Suprapubic skin (tissue), 4 donors: ENCODE data around the gene TDRD3. TPM values are rescaled to one million over a fixed set of nuclear protein-coding genes. Genes with fewer than 3 reads are reported as not detected.

ENCODE experiments used
- DNase-seq, 2 donors: peaks; one replicate each; pipeline ENCODE4 v3.0.0-alpha.2; 2019; ENCODE audit warnings: low spot score in 2 of 2
- H3K27ac ChIP-seq: fragments of 200-600 bp; sonication (generic); one replicate; pipeline ENCODE4 v1.5.1; 2019
- H3K27me3 ChIP-seq: fragments of 200-600 bp; sonication (generic); one replicate; pipeline ENCODE4 v1.5.1; 2019
- H3K36me3 ChIP-seq: fragments of 200-600 bp; sonication (generic); one replicate; pipeline ENCODE4 v1.5.1; 2019
- H3K4me1 ChIP-seq: fragments of 200-600 bp; sonication (generic); one replicate; pipeline ENCODE4 v1.5.1; 2019
- H3K4me3 ChIP-seq: fragments of 200-600 bp; sonication (generic); one replicate; pipeline ENCODE4 v1.5.1; 2019; ENCODE audit warnings: mild to moderate bottlenecking
- H3K9me3 ChIP-seq: fragments of 200-600 bp; sonication (generic); one replicate; pipeline ENCODE4 v1.5.1; 2019
- EP300 ChIP-seq: sonication (generic); formaldehyde crosslinking; IDR thresholded peaks from one replicate; pipeline ENCODE4 v1.6.1; 2017; ENCODE audit warnings: antibody characterized with exemption
- POLR2A ChIP-seq, 2 donors: fragments of 450-650 bp; IDR thresholded peaks; one replicate each; pipeline ENCODE4 v1.6.1; 2017; ENCODE audit warnings: antibody characterized with exemption in 2 of 2, mild to moderate bottlenecking in 2 of 2, moderate library complexity in 2 of 2
- POLR2AphosphoS5 ChIP-seq, 3 donors: sonication (generic); formaldehyde crosslinking; IDR thresholded peaks; one replicate each; pipeline ENCODE4 v1.6.1; 2017; ENCODE audit warnings: antibody characterized with exemption in 3 of 3
- WGBS: methylation state at CpG from one replicate; pipeline ENCODE4 v1.1.5; 2018; 5-methylcytosine and 5-hydroxymethylcytosine counted together
- total RNA-seq, 4 donors: library from RNA; depleted of rRNA; stranded (reverse); fragments of >200 nt; gene quantifications; one replicate each; pipeline ENCODE4 v1.1.0, GENCODE V29; 2016
- TF ChIP-seq, protein P1 (sequence below), 2 donors: fragments of 200-600 bp in 1 of 2; fragments of 450-650 bp in 1 of 2; sonication (generic) in 1 of 2; IDR thresholded peaks; one replicate each; pipeline ENCODE4 v1.5.1; 2016 to 2019; ENCODE audit warnings: antibody characterized with exemption in 2 of 2, mild to moderate bottlenecking in 1 of 2, moderate library complexity in 1 of 2

The TDRD3 gene
- total RNA-seq, 4 donors from 2014 or later: 17.6 to 42.6 (median 21.7) TPM

DNA sequence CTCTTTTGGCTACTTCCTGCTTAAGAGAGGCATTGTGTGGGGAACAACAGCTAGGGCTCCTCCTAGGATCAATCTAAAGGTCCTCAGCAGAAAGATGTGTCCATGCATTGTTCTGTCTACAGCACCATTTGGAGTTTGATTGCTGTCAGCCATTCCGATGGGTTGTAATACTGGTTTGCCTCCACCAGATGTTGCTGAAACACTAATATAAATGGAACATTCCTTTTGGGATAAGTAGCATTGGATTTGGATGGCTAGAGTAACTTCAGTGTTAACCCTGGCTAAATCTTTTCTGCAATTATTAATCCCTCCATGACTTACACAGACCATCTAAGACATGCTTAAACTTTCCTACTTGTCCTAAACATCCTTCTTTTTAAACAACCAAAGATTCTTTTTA lies 104.2 kb downstream of the TDRD3 start:
- TF ChIP-seq POLR2A (IDR thresholded peaks at IDR 0.05) (no peak), EP300 (no peak), POLR2AphosphoS5 (IDR thresholded peaks at IDR 0.05) (no peak)
- TF ChIP-seq, protein P1, sequence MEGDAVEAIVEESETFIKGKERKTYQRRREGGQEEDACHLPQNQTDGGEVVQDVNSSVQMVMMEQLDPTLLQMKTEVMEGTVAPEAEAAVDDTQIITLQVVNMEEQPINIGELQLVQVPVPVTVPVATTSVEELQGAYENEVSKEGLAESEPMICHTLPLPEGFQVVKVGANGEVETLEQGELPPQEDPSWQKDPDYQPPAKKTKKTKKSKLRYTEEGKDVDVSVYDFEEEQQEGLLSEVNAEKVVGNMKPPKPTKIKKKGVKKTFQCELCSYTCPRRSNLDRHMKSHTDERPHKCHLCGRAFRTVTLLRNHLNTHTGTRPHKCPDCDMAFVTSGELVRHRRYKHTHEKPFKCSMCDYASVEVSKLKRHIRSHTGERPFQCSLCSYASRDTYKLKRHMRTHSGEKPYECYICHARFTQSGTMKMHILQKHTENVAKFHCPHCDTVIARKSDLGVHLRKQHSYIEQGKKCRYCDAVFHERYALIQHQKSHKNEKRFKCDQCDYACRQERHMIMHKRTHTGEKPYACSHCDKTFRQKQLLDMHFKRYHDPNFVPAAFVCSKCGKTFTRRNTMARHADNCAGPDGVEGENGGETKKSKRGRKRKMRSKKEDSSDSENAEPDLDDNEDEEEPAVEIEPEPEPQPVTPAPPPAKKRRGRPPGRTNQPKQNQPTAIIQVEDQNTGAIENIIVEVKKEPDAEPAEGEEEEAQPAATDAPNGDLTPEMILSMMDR (IDR thresholded peaks at IDR 0.05): no peak
- Histone ChIP-seq H3K9me3 (peaks cover 11% of the 10 kb centered on the region), H3K4me1 (no peaks in the 10 kb centered on the region), H3K27ac (no peak overlapping the region), H3K36me3 (peaks cover 57% of the 10 kb centered on the region), H3K4me3 (no peak overlapping the region), H3K27me3 (no peaks in the 10 kb centered on the region)
- 100% methylated on average over 1 of the region's 1 CpG for WGBS
- no peak for DNase-seq

DNA sequence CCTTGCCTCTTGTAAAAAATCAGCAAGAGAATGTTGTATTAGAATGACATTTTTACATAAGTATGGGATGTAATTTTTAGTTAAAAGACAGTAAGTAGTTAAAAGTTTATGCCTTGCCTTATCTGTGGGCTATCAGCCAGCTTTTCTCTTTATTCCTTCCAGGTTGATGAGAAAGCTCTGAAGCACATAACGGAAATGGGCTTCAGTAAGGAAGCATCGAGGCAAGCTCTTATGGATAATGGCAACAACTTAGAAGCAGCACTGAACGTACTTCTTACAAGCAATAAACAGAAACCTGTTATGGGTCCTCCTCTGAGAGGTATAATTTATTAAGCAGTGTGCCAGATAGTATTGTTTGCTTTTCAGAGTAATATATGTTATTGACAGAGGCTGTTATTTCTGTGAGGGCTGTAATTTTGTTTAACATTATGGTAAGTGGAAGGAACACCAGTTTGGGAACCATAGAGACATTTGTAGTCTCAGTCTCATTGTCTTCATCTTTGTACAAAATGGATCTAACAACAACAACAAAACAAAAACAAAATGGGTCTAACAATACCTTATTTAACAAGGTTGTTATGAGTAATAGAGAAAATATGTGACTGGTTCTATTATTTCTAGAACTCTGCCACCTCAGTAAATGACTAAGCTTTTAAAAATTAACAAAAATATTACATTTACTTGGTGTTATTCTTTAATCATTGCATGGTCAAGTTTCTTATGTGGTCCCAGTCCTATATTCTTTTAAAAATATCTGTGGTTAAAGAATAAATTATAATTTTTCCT lies 112.8 kb downstream of the TDRD3 start:
- TF ChIP-seq, protein P1 (IDR thresholded peaks at IDR 0.05): no peak
- no peak for TF ChIP-seq EP300
- TF ChIP-seq POLR2AphosphoS5 (IDR thresholded peaks at IDR 0.05): no peak
- TF ChIP-seq POLR2A (IDR thresholded peaks at IDR 0.05): no peak
- Histone ChIP-seq H3K27me3 (no peaks in the 10 kb centered on the region), H3K27ac (no peak overlapping the region), H3K4me1 (no peaks in the 10 kb centered on the region), H3K36me3 (peaks cover 30% of the 10 kb centered on the region), H3K4me3 (no peak overlapping the region), H3K9me3 (no peaks in the 10 kb centered on the region)
- WGBS: 51% methylated on average over 3 of the region's 3 CpGs
- DNase-seq: no peak

DNA sequence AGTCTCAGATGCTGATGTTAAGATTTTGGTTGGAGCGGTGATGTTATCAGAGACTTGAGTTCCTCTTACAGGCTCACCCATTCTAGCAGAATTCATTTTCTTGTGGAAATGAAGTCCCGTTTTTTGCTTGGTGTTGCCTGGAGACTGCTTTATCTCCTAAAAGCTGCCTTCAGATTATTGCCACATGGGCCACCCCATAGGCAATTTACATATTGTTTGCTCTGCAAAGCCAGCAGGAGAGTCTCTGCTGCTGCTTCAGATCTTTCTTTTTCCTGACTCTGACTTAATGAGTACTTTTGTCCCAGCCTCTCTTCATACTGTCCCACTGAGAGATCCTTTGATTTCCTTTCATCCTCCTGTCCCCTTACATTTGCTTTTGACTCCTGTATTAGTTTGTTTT lies 114.6 kb downstream of the TDRD3 start:
- peaks cover 28% of the 10 kb centered on the region for H3K36me3 ChIP-seq
- WGBS: 78% methylated on average over 2 of the region's 2 CpGs

DNA sequence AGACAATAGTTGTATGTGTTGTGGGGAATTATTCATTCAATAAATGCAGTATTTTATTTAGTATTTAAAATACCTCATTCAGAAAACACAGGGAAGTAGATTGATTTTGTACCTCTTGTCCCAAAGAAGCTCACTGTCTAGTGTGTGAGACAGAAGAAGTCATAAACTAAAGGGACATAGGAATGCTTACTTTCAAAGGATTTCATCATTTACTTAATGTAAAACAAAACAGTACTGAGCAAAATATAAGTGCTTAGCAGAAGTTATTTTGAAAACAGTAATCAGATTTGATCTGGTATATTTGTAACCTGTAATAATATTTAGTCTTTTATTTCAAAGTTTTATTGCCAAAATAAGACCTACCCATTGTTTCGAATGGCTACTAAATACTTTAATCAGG lies 117.9 kb downstream of the TDRD3 start:
- 93% methylated on average over 1 of the region's 1 CpG for WGBS
- H3K27ac ChIP-seq: no peak overlapping the region
- H3K4me1 ChIP-seq: no peaks in the 10 kb centered on the region
- H3K36me3 ChIP-seq: peaks cover 38% of the 10 kb centered on the region
- no peaks in the 10 kb centered on the region for H3K27me3 ChIP-seq
- TF ChIP-seq, protein P1 (IDR thresholded peaks at IDR 0.05): no peak
- TF ChIP-seq POLR2AphosphoS5 (IDR thresholded peaks at IDR 0.05) (no peak), EP300 (no peak), POLR2A (IDR thresholded peaks at IDR 0.05) (no peak)
- DNase-seq: no peak
- no peak overlapping the region for H3K4me3 ChIP-seq
- no peaks in the 10 kb centered on the region for H3K9me3 ChIP-seq

More for the DNA sequence above, 114.6 kb downstream of the TDRD3 start:
- no peak for DNase-seq
- Histone ChIP-seq H3K4me1 (no peaks in the 10 kb centered on the region), H3K27ac (no peak overlapping the region), H3K27me3 (no peaks in the 10 kb centered on the region), H3K4me3 (no peak overlapping the region), H3K9me3 (no peaks in the 10 kb centered on the region)
- TF ChIP-seq, protein P1 (IDR thresholded peaks at IDR 0.05): no peak
- no peak for TF ChIP-seq POLR2AphosphoS5 (IDR thresholded peaks at IDR 0.05)
- no peak for TF ChIP-seq POLR2A (IDR thresholded peaks at IDR 0.05)
- no peak for TF ChIP-seq EP300

DNA sequence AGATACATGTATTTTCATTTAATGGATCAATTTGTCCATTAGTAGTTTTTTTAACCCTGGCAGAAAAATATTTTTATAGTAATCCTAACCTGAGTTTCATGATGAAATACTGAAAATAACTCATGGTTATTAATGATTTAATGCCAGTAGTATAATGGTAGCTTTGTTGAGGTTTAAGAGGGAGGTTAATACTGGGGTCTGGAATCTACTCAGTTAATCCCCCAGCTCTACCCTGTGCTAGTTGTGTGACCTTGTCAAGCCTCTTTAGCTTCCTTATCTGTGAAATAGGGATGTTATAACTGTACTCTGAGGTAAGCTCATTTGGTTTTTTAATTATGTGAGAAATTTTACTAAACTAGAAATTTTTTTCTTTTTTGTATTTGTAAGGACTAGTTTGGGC lies 122.5 kb downstream of the TDRD3 start:
- DNase-seq: no peak
- Histone ChIP-seq H3K36me3 (peaks cover 20% of the 10 kb centered on the region), H3K27me3 (no peaks in the 10 kb centered on the region), H3K4me3 (no peak overlapping the region), H3K4me1 (no peaks in the 10 kb centered on the region), H3K9me3 (no peaks in the 10 kb centered on the region), H3K27ac (no peak overlapping the region)
- TF ChIP-seq, protein P1 (IDR thresholded peaks at IDR 0.05): no peak
